T-helper 2 cell (primary cell): ENCODE data around the gene EXOSC7.
"Not testable (repeated sequence)": the region's sequence is repeated elsewhere in the genome, so short reads cannot be mapped to it uniquely, and the experiment has no call there.

Experiments
- DNase-seq, 5 experiments: peaks; one replicate each; pipeline versions ENCODE4 v3.0.0 to v3.0.0-alpha.2; 2012 to 2022
- total RNA-seq, 2 donors: gene quantifications; one replicate each; lab custom pipeline; 2026; lab: John Stamatoyannopoulos, UW

Gene EXOSC7
- 13.4 to 17.6 reads per million in 2 donors for total RNA-seq

DNA sequence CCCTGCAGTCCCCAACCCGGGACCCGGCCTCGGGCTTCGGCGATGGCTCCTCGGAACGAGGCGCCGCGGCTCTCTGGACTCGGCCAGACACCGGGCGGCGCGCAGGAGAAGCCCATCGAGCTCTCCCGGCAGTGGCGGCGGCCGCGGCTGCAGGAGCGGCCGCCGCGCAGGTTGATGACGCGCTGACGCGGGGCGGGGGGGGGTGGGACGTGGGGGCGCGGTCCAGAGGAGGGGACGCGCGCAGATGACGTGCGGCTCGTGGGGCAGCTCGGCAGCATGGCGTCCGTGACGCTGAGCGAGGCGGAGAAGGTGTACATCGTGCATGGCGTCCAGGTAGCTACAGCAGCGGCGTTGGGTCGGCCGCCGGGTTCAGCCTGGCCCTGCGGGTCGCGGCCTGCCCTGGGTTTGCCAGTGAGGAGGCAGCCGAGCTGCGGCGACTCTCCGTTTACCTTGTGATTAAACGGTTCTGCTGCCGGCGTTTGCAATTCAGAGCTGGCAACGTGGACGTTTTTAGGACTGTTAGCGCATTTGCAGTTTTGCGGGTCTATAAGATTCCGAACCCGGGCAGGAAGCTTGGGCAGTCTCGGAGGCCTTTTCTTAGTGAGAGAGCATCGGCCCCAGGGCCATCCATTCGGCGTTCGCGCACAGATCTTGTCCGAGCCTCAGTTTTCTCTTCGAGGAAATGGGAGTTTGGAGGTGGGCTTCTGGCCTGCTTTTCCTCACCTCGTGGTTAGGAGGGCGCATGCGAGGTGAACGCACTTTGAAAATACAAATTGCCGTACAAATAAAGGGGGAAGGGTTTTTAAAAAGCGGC is at the start of gene EXOSC7, which contains the start of gene ZDHHC3:
TSS of gene EXOSC7 (plus strand) at position 243 of the 814 bp plus-strand sequence. CDS start at position 277, 34 bp downstream.
TSS of gene ZDHHC3 (minus strand) at position 173 of the 814 bp plus-strand sequence. CDS start 16,738 bp downstream, outside the sequence.
- peak; percentile 76 to 94 (median 78) for DNase-seq

DNA sequence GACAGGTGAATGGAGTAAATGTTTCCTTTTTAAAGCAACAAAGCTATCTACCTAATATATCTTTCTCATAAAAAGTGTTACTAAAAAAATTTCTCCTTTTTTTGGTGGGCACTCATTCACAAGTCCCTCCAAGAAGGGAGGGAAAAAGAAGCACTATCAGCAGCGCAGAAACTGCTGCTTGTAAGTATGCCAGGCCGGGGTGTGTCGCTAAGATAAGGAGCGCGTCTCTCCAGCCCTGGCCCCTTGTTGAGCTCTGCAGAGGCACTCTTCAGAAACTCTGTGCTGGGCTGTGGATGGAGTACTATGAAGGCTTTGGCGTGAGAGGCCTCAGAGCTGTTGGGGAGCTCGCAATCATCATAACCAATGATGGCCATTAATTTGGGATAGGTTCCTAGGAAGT is 49.1 kb upstream of the EXOSC7 start:
- DNase-seq: no peak

DNA sequence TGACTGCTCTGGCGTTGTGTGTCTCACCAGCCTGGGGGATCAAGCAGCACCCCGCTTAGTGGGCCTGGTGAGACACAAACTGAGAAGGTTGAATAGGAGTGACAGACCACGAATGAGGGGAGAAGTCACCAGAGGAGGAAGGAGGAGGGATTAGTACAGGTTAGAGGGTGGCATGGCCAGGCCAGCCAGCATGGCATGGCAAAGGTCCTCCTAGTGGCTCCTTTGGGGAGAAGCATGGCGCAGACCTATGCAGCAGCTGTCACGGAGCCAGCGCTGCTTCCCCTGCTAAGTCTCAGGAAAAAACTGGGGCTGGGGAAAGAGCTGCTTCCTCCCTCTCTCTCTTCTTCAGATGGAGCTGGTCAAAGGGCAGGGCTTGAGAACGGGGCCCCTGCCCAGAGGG is 48.7 kb upstream of the EXOSC7 start:
- DNase-seq: no peak

DNA sequence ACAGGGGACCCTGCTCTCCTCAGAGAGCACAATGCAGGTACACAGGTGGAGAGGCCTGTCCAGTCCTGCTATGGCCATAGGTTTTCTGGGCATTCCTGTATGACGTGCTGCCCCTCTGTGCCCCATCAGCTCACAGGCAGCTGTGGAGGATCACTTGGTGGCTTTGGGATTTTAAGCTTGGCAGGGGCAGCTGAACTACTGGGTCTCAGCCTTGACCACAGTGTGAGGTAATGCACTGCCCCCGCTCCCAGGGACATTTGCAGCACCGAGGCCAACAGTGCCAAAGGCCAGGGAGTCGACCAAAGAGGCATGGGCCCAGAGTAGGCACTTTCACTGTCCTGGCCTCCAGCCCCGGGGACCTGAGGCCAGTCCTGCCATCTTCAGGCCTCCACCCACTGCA is 46.3 kb upstream of the EXOSC7 start:
- no peak for DNase-seq

DNA sequence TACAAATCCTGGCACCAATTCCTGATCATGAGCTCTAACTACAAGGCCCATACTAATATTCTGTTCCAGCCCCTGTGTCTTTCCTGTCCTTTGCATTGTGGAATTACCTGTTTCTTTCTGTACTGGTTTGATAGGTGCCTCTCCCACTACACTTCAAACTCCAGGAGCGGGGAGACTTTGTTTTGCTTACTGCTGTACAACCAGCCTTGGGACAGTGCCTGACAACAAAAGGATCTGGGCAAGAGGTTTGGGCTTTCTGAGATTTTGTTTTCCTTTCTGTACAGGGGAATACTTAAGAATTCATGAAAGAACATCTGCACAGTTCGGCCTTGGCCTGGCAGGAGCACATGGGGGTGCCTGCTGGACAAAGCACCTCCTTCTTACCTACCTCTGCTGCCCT is 45.1 kb upstream of the EXOSC7 start:
- no peak for DNase-seq

DNA sequence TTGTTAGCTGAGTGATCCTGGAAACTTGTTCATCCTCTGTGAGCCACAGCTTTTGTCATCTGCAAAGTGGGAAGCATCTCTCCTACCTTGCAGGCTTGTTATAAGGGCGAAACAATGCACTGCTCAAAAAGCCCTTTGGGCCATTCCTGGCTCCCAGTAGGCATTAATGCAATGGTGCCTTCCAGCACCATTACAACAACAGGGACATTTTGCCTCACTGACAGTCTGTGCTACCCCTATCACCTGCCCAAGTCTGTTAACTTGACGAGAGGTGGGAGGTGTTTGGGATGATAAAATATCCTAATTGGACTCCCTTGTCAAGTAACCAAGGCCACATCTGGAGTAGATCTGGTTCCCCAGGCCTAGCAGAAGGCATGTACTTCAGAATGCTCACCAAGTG is 44.3 kb upstream of the EXOSC7 start:
- no peak for DNase-seq

DNA sequence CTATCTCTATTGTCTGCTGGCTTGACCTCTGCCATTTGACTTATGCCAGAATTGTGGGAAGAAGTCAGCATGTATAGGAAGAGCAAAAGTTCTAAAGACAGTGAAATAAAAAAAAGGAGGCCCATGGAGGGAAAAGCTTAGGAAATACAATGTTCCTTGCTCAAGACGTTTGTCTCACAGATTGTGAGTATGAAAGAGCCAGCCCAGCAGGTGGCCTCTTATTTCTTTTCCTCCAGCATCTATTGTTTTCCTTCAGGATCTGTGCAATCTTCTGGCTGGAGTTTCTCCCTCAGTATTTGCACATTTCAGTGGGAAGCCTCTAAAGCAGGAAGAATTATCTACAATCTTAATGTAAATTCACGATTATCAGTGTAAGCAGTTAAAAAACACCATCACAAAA is 43.8 kb upstream of the EXOSC7 start:
- no peak for DNase-seq

DNA sequence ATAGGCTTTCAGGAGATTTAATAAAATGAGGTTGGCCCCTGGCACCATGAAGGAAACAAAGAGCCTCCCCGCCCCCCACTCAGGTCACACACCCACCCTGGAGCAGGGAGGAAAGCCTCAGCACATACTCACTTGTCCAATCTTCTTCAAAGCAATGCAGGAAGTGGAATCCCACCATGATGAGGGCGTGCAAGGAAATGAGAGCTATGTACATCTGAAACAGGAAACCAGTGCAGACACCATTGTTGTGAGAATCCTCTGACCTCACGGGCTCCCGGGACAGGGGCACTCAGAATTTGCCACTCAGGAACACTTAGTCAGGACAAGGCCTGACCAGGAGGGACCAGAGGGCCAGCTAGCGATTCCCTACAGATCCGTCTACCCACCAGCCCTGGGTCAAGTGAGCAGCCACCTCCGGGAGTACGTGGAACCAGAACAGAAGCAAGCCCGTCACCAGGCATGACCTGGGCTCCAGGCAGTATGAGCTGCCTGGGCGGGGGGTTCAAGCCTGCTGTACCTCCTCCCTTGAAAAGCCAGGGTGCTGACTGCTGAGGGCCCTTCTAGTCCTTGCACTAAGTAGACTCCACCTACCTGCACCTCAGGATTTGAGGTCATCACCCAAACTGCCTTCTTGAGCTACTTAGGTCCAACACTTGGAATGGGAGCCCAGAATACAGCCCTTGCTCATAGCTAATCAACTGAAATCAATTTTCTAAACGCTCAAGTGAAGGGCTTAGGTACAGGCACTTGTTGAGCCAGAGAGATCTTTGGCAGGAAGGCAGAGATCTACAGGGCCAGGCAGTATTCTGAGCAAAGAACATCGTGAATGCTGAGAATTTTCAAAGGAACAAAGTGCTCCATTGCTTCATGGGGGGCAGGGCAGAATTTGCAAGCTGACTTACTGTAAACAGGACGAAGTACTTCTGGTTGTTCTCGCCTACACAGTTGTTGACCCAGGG is 42.8 kb upstream of the EXOSC7 start:
- DNase-seq: no peak

DNA sequence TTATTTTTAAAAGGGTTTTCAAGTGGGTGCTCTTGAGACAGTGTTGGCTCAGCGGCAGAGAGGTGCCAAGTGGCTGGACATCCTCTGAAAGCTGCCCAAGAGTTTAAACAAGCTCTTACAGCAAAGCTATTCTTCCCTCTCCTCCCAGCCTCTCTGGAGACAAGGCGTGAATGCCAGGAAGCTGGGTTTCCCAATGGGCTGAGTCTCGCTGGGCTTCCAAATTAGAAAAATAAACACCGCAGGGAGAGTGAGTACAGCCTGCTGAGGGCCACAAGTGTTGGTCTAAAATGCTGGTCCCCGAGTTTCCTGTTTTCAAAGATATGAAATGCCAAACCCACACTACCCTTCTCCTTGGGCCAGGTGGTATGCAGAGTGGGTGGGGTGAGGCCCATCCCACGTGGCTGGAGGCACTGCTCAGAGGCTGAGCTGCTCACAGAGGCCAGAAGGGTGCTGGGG is 36.4 kb upstream of the EXOSC7 start:
- DNase-seq: no peak

DNA sequence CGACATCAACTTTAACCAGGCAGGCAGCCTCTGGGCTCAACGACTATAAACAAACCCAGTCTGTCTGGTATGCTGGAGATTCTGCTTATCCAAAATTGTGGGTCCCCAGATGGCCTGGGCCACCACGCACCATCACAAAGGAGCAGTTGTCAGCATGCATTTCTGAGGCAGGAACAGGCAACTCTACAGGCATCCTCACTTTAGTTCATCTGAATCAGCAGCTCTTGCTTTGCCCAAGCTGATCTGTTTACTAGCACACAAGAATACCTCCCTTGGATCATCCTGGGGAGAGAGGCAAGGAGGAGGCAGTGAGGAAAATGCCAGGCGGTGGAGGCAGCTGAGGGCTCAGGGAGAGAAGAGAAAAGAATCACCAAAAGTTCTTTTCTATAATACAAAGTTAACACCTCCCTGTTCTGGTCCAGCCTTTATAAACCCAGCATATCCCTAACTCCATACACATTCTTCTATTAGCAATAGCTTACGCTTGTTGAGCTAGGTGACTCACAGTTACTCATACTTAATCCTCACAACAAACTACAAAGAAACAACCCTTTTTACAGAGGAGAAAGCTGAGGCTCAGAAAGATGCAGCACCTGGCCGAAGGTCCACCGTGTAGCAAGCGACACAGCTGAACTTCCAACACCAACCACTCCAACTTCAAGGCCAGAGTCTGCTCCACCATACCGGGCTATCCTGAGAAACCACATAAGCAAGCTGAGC is 33.7 kb upstream of the EXOSC7 start:
- DNase-seq: no peak

DNA sequence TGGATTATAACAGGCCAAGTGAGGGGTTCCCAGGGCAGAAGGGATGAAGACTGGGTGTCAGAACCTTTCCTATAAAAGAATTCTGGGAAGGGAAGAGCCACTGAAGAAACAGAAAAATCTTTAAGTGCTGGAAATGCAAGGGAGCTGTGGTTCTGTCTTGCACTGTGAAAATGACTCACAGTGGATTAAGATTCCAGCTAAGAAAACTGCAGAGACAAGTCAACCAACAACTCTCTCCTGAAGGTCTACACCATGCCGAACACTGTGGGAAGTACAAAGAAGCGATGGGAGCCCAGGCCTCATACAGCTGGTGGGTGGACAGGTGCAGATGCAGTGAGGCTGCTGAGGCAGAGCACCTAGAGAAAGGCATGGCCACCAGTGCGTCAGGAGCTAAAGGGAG is 27.8 kb upstream of the EXOSC7 start:
- DNase-seq: no peak

DNA sequence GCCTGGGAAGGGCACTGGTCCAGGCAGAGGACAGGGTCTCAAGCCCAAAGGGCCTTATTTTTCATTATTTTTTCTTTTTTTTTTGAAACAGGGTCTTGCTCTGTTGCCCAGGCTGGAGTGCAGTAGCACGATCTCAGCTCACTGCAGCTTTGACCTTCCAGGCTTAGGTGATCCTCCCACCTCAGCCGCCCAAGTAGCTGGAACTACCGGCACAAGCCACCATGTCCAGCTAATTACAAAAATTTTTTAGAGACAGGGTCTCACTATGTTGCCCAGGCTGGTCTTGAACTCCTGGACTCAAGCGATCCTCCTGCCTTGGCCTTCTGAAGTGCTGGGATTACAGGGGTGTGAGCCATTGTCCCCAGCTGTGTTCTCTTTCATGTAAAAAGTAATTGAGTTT is 26.3 kb upstream of the EXOSC7 start:
- DNase-seq: not testable (repeated sequence)

DNA sequence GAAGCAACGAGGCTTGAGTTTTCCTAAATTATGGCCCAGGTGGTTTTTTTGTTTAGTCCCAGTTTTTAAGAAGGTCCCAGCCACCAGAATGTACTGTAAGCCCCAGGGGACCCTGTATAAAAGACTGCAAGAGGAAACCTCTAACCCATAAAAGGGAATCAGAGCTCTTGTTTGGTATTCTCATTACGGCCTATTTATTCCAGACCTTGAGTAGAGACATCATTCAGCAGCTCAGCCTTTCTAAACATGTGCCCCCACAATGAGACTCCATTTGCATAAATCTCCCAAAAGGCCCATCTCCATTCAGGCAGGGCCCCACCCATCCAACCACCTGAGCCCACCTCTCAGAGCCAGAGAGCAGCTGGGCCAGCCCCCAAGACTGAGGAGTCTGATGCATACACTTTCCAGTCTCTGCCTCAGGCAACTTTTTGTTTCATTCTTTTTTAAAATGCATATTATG is 25.7 kb upstream of the EXOSC7 start:
- DNase-seq: no peak

DNA sequence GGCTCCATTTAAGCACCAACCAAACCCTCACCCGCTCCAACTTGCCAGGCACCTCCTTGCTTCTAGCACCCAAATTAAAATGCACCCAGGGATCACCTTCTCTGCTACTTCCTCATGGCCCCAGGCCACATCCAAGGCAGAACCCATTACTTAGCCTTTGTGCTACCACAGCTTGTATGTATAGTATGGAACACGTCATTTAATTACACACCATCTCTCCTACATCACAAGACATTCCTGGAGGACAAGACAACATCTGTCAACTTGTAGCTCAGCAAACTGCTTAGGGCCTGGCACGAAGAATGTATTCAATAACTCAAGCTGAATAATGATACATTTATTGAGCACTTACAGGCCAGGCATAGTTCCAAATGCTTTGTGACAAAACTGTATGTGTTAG is 23.4 kb upstream of the EXOSC7 start:
- no peak for DNase-seq

DNA sequence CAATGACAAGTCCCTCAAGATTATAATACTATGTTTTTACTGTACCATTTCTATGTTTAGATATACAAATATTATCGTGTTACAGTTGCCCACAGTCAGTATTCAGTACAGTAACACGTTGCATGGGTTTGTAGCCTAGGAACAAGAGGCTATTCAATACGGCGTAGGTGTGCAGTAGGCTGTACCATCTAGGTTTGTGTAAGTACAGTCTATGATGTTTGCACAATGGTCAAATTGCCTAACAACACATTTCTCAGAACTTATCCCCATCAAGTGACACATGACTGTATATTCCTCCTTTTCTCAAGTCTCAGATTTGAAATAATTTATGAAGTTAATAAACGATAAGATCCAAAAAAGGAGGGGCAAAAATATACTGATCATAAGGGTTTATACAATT is 21.7 kb upstream of the EXOSC7 start:
- no peak for DNase-seq

DNA sequence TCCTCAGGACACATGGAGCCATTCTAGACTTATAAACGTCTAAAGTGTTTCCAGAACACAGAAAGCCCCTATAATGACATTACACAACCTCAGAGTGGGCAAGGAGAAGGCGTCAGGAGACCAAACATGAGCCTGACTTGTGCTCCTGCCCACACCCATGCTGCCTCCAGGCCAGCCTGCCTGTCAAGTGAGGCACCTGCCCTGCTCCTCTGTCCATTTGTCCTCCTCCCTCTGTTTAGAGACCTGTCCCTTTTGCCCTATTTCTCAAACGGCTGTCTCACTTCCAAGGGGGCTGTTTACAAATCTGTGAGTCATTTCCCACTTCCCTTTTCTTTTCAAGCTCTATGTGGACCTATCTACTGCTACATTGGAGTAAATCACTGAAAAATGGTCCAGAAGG is 21.1 kb upstream of the EXOSC7 start:
- no peak for DNase-seq

DNA sequence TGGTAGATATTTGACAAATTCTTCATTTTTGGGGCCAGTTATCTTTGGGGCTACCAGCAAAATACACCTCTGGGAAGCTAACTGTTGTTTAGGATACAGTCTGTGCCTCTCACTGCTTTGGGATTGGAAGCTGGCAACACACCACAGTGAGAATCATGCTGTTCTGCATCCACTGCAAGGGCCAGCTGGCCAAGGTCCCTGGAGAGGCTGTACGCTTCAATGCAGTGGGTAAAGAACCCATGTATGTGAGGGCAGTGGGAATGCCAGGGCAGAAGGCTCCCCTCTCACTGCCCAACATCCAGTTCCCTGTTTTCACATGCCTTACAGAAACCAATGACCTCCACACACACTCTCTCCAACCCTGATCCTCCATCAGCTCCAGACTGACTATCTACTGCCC is 20.1 kb upstream of the EXOSC7 start:
- no peak for DNase-seq

DNA sequence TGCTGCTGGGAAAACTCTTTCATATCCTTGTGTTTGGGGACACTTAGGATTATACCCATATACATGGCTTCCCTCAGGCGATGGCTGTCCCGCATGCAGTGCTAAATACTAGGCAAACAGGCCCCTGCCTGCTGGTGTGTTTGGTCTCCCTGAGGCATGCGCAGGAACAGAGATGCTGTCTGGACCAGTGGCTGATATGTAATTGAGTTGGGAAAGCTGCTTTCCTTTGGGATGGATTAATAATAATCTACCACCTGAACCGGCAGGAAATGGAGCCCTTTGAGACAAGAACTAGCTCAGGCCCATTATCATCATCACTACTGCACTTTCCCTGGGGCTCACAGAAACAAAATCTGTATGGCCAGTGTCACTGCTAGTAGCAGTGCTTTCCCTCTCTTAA is 18.1 kb upstream of the EXOSC7 start:
- DNase-seq: no peak

DNA sequence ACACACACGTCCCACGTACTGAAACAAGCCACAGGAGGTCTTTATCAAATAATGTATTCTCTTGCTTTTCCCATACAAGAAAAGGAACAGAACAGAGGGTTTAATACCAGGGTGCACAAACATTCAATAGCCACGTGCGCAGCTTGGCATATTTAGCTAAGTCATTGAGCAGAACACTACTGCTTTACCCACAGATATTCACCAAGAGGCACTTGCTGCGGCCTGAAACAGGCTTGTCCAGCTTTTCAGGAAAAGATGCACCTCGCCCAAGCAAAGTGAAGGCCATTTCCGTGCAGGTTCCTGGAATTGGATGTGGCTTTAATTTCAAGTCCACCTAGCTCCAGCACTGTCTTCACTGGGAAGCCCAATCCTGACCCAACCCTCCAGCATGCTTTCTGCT is 17.7 kb upstream of the EXOSC7 start:
- no peak for DNase-seq

DNA sequence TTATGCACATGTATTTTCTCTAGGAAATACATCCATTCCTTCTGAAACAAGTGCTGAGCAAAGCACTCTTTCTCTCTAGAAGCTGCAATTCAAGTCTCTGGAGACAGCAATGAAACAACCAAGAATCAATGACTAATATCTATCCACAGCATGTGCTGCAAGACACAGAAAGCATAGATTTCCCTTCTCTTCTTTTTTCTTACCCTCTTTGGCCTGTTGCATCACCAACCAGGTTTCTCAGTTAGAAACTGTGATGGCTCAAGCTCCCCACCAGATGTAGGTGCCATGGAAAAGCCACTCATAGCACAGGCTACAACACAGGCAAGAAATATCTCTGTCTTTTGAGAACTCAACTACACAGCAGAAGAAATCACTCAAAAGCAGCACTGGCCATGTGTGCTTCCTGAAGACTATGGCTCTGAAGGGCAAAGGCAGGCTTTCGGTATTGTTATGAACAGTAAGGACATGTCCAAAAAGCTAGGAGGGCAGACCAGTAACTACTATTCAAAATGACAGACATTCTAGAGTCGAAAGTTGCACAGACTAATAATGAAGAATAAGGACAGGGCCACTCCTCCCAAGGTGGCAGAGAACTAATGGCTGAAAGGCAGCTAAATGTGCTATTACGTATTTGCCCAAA is 15.5 kb upstream of the EXOSC7 start:
- DNase-seq: no peak

DNA sequence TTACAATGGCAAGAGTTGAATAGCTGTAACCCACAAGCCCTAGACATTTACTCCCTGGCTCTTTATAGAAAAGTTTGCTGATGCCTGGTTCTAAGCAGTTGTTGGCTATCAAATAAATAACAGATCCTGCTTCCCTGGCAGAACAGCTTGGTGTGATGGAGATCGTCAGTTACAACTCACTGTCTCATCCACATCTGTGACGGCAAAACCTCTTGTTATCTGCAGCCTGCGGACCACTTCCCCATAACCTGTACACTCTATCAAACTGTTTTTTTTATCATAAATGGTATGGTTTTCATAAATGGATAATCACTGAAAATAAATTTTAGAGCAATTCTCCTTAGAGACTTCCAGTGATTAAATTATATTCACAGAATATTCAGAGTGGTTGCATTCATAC is 14.2 kb upstream of the EXOSC7 start:
- no peak for DNase-seq
